ENCODE data around the gene ACTL6B.
A peak's percentile ranks its signal among the peaks of the same experiment; 100 is the strongest.

ACTL6B gene

DNA sequence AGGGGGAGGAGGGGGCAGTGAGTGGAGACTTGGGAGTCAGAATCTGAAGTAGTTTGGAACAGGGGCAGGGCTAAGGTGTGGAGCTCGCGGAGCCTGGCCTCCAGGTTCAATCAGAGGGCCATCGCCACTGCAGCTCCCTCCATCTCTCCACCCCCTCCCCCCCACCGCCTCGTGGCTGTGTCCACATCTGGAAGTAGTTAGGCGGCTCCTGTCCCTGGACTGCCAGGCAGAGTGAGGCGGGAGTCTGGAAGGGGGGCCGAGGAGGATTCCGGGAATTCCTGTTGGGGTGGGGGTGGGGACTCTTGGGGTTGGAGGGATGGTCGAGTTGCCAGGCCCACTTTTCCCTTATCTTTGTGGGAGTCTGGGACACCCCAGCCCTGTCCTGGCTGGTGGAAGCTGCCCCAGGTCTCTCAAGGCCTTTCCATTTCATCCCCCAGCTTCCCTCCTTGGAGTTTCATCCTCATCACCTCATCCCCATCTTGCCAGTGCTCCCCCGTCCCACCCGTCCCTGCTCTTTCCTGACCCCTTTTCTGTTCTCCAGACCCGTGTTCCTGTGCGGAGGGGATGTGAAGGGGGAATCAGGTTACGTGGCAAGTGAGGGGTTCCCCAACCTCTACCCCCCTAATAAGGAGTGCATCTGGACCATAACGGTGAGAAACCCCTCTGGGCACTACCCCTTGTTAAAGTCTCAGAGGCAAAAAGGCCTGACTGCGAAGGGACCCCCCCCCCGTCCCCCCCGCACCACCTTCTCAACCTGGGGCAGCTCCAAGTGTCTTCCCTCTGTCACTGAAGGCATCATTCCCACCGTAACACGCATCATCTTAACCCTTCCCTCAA lies 53.1 kb downstream of the ACTL6B start:
- Mint-ChIP-seq H3K4me1 (peaks cover 9% of the 10 kb centered on the region), H3K9me3 (no peaks in the 10 kb centered on the region), H3K27me3 (ENCODE audit: low read depth) (no peaks in the 10 kb centered on the region), H3K27ac (peak overlapping the region; percentile 89 to 99 (median 95)), H3K36me3 (ENCODE audit: low read depth) (peaks cover 17% of the 10 kb centered on the region), H3K4me3 (peak overlapping the region; percentile 86 to 92 (median 91))
- TF ChIP-seq, protein P1, sequence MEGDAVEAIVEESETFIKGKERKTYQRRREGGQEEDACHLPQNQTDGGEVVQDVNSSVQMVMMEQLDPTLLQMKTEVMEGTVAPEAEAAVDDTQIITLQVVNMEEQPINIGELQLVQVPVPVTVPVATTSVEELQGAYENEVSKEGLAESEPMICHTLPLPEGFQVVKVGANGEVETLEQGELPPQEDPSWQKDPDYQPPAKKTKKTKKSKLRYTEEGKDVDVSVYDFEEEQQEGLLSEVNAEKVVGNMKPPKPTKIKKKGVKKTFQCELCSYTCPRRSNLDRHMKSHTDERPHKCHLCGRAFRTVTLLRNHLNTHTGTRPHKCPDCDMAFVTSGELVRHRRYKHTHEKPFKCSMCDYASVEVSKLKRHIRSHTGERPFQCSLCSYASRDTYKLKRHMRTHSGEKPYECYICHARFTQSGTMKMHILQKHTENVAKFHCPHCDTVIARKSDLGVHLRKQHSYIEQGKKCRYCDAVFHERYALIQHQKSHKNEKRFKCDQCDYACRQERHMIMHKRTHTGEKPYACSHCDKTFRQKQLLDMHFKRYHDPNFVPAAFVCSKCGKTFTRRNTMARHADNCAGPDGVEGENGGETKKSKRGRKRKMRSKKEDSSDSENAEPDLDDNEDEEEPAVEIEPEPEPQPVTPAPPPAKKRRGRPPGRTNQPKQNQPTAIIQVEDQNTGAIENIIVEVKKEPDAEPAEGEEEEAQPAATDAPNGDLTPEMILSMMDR (IDR thresholded peaks at IDR 0.05; ENCODE audit: unreplicated experiment in 3 of 3), result no peak

GRCh38 chr7:100600730-100601038 lies 55.6 kb downstream of the ACTL6B start:
- Mint-ChIP-seq H3K36me3 (ENCODE audit: low read depth) (peaks cover 14% of the 10 kb centered on the region), H3K4me3 (peak overlapping the region; percentile 10 to 27 (median 25)), H3K27me3 (ENCODE audit: low read depth) (peaks cover 4% of the 10 kb centered on the region), H3K9me3 (no peaks in the 10 kb centered on the region), H3K4me1 (peaks cover 10% of the 10 kb centered on the region), H3K27ac (no peak overlapping the region)
- TF ChIP-seq, protein P1 (IDR thresholded peaks at IDR 0.05; ENCODE audit: unreplicated experiment in 3 of 3), result no peak

DNA sequence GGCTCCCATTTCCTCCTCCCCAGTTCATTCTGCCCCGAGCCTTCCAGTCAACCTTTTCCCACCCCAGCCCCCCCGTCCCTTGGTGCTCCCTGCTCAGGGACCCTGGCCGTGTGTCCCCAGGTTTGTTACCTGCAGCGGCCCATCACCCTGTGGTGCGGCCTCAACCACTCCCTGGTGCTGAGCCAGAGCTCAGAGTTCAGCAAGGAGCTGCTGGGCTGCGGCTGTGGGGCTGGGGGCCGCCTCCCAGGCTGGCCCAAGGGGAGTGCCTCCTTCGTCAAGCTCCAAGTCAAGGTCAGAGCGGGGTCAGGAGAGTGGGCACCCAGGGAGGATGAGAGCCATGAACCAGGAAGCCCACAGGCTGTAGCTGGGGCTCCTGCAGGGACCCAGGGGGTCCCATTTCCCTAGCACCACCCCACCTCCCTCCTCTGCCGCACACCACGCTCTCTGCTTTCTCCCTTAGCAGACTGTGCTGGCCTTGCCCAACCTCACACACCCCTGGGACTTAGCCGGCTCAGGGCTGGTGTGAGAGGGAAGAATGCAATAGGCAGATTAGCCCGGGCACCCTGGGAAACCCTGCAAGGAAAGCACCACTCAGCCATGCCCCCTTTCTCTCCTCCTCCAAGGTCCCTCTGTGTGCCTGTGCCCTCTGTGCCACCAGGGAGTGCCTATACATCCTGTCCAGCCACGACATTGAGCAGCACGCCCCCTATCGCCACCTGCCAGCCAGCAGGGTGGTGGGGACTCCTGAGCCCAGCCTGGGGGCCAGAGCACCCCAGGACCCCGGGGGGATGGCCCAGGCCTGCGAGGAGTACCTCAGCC lies 56.1 kb downstream of the ACTL6B start:
- TF ChIP-seq, protein P1 (IDR thresholded peaks at IDR 0.05; ENCODE audit: unreplicated experiment in 3 of 3), result no peak
- Mint-ChIP-seq H3K27ac (peak overlapping the region in 1 of 3 experiments; percentile 25), H3K4me1 (peaks cover 10% of the 10 kb centered on the region), H3K9me3 (no peaks in the 10 kb centered on the region), H3K27me3 (ENCODE audit: low read depth) (peaks cover 4% of the 10 kb centered on the region), H3K36me3 (ENCODE audit: low read depth) (peaks cover 14% of the 10 kb centered on the region), H3K4me3 (peak overlapping the region; percentile 10 to 27 (median 25))

- peaks cover 4% of the 10 kb centered on the region for H3K27me3 Mint-ChIP-seq (ENCODE audit: low read depth)
- peaks cover 20% of the 10 kb centered on the region for H3K36me3 Mint-ChIP-seq (ENCODE audit: low read depth)
- TF ChIP-seq, protein P1 (IDR thresholded peaks at IDR 0.05; ENCODE audit: unreplicated experiment in 3 of 3), result no peak
- peak overlapping the region; percentile 74 to 86 (median 74) for H3K27ac Mint-ChIP-seq
- no peaks in the 10 kb centered on the region for H3K9me3 Mint-ChIP-seq
- H3K4me1 Mint-ChIP-seq, result peaks cover 10% of the 10 kb centered on the region
- peak overlapping the region; percentile 12 to 77 (median 60) for H3K4me3 Mint-ChIP-seq
These were observed 57.8 kb downstream of the ACTL6B start for GRCh38 chr7:100598425-100598824.

DNA sequence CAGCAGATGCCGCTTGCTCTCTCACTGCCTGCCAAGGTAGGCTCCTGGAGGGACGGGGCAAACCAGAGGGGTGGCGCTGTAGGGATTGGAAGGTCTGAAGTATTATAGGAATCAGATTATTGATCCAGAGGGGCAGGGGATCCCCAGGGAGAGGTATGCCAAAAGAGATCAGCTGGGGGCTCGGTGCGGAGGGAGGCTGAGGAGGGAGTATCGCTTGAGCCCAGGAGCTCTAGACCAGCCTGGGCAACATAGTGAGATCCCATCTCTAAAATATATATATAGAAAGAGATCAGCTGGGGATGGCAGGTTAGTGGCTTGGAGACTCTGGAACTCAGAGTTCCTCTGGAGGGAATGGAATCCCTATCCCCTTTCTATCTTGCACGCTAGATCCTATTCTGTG lies 61.1 kb downstream of the ACTL6B start:
- Mint-ChIP-seq H3K27me3 (ENCODE audit: low read depth) (peaks cover 4% of the 10 kb centered on the region), H3K27ac (no peak overlapping the region), H3K4me3 (no peak overlapping the region), H3K4me1 (peaks cover 10% of the 10 kb centered on the region), H3K36me3 (ENCODE audit: low read depth) (peaks cover 20% of the 10 kb centered on the region), H3K9me3 (no peaks in the 10 kb centered on the region)
- TF ChIP-seq, protein P1 (IDR thresholded peaks at IDR 0.05; ENCODE audit: unreplicated experiment in 3 of 3), result no peak

All from nephron (organoid).